ENCODE results near the gene CHCHD6.

CHCHD6 gene

DNA sequence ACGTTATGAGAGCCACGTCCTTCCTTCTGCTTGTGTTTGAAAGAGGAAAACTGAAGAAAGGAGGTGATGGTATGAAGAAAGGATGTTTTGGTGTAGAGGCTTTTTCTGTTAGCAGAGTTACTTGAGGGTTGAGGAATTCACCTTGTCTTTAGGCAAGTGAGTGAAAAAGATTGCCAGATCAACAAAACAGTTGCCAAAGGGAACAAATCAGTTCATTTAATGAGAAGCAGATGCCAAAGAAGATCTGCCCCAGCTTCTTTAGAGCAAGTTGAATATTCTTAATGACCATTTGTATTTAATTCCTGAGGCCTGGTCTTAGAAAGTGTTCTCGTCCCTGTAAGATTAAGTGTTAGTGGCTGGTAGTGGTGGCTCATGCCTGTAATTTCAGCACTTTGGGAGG is 2.6 kb downstream of the CHCHD6 start:
- Mint-ChIP-seq H3K27ac (no peak overlapping the region), H3K4me3 (no peak overlapping the region), H3K36me3 (no peaks in the 10 kb centered on the region), H3K9me3 (no peaks in the 10 kb centered on the region), H3K27me3 (peaks cover 16% of the 10 kb centered on the region), H3K4me1 (peaks cover 16% of the 10 kb centered on the region)
- DNase-seq: no peak
- CTCF ChIA-PET: interaction anchor here (1.0 kb wide), 1 partner anchor 184 kb away, joined by 3 read pairs; no protein-coding TSS in a partner anchor

DNA sequence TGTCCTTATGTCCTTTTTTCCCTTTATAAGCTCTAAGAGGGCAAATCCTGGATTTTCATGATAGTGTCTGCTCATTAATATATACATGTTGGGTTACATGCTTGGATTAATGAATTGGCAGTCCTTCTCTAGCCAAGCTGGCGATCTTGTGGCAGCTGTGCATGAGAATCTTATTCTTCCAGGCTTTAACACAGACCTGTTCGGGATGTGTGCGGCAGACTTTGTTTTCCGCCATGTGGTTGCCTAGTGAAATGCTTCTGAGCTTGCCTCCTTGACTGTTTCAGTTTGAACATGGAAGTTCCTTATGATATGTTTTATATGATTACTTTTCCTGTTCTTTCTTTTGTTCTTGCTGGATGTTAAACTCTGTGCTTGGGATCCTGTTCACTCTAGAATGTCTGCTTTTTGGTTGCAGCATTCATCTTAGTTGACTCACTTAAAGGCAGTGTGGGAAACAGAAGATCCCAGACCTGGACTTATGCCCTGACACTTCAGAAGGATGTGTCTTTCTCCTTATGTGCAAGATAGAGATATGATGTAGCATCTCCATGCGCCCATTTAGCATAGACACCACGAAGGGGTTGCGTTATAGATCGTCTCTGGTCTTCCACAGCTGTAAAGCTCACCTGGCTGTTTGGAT is 7.2 kb downstream of the CHCHD6 start:
- no peak for DNase-seq
- no peaks in the 10 kb centered on the region for H3K4me1 Mint-ChIP-seq
- H3K4me3 Mint-ChIP-seq: no peak overlapping the region
- no peaks in the 10 kb centered on the region for H3K36me3 Mint-ChIP-seq
- H3K27me3 Mint-ChIP-seq: no peaks in the 10 kb centered on the region
- no peaks in the 10 kb centered on the region for H3K9me3 Mint-ChIP-seq
- H3K27ac Mint-ChIP-seq: no peak overlapping the region
- CTCF ChIA-PET: no interaction called here

DNA sequence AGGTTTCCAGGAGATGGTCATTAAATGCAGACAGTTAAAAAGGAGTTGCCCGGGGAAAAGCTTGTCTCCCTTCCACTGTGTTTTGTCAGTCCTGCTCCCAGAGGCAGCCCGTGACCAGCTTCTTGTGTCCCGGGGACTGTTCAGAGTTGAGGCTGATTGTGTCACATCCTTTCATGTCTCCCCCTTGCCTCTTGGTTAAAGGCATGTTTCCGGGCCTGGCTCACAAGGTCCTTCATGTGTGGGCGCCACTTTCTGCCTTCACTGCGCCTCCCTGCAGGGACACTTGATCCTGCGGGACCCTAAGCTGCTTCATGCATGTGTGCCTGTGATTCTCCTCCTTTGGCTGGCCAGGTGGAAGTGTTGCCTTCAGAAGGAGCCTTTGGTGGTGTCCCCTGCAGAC is 9.2 kb downstream of the CHCHD6 start:
- Mint-ChIP-seq H3K27me3 (no peaks in the 10 kb centered on the region), H3K36me3 (no peaks in the 10 kb centered on the region), H3K4me1 (no peaks in the 10 kb centered on the region), H3K4me3 (no peak overlapping the region), H3K9me3 (no peaks in the 10 kb centered on the region), H3K27ac (no peak overlapping the region)
- CTCF ChIA-PET: interaction anchor here (0.7 kb wide), 1 partner anchor 282 kb away, joined by 3 read pairs; no protein-coding TSS in a partner anchor
- DNase-seq: no peak

DNA sequence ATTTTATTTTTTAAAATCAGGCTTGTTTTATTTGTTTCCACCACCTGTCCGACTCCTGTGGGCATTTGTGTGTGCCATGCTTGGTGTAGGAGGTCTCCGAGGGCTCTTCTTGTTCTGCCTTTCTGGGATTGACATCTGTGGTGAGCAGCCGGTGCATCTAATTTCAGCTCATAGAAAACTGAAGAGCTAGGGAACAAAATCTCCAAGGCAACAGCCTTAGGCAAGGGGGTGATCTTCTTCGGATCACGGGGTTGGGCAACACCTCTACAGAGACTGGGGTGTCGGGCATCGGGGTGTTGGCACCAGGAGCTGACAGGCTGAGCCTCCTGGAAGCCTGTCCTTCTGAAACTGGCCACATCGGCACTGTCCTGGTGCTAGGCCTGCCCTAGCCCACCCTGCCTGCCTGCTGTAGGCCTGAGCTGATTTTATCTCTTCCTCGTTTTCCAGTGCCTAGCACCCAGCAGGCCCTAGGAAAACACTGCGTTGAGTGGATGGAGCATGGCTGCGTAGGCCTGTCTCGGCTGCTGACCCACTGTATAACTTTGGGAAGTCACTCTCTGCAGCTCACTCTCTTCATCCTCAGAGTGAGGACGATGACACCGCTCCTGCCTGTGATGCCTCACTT is 10.3 kb downstream of the CHCHD6 start:
- no peak overlapping the region for H3K27ac Mint-ChIP-seq
- H3K4me3 Mint-ChIP-seq: no peak overlapping the region
- no peaks in the 10 kb centered on the region for H3K9me3 Mint-ChIP-seq
- no peaks in the 10 kb centered on the region for H3K4me1 Mint-ChIP-seq
- DNase-seq: no peak
- CTCF ChIA-PET: no interaction called here
- no peaks in the 10 kb centered on the region for H3K27me3 Mint-ChIP-seq
- H3K36me3 Mint-ChIP-seq: no peaks in the 10 kb centered on the region

DNA sequence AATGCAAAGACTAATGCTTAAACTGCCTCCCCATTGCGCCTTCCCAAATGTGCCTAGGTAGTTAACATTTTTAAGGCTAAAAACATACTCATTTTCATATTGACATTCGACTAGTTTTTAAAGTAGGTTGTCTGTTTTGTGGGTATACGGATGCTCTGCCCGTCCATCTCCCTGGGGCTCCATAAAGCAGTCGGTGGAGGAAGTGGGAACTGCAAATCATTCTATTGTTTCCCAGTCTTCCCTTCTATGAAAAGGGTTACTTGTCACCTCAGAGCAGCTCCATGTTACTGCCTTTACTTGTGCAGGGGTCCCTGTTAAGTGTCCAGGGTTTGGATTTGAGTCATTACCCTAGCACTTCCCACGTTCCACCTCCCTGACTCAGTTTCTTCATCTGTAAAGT is 10.9 kb downstream of the CHCHD6 start:
- H3K4me1 Mint-ChIP-seq: no peaks in the 10 kb centered on the region
- H3K36me3 Mint-ChIP-seq: no peaks in the 10 kb centered on the region
- H3K27ac Mint-ChIP-seq: no peak overlapping the region
- H3K27me3 Mint-ChIP-seq: no peaks in the 10 kb centered on the region
- CTCF ChIA-PET: no interaction called here
- H3K9me3 Mint-ChIP-seq: no peaks in the 10 kb centered on the region
- no peak for DNase-seq
- H3K4me3 Mint-ChIP-seq: no peak overlapping the region

DNA sequence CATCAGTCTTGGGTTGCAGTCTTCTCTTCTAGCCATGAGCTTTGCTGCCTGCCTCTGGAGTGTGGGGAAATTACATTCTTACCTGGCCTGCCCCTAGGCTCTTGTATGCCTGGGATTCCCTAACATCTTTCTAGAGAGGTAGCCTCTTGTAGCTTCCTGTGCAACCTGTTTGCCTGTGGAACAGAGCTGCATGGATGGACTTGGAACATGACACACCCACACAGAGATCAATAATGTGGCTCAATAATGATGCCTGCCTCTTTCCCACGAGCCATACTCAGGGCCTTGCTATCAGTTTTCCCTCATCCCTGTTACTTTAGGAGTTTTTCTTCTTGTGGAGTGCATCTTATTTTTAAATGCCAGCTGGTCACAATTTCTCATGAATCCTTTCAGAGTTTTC is 11.4 kb downstream of the CHCHD6 start:
- Mint-ChIP-seq H3K36me3 (no peaks in the 10 kb centered on the region), H3K4me3 (no peak overlapping the region), H3K27ac (no peak overlapping the region), H3K4me1 (no peaks in the 10 kb centered on the region), H3K9me3 (no peaks in the 10 kb centered on the region), H3K27me3 (no peaks in the 10 kb centered on the region)
- DNase-seq: no peak
- CTCF ChIA-PET: no interaction called here

DNA sequence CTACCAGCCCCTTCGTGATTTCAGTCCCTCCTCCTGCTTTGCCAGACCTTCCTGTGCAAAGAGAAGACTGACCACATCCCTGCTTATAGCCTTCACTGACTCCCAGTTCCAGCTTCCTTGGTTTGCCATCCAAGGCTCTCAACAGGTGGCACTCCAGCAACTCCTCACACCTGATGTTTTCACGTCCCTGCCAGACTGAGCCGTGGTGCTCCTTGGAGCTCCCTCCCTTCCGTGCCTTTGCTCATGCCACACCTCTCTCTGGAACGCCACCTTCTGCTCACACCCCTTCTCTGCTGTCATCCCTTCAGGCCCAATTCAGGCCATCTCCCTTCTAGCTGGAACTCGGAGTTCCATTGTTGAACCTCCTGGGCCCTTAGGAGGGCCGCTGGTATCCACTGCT is 12.0 kb downstream of the CHCHD6 start:
- Mint-ChIP-seq H3K27ac (no peak overlapping the region), H3K27me3 (no peaks in the 10 kb centered on the region), H3K4me1 (no peaks in the 10 kb centered on the region), H3K9me3 (no peaks in the 10 kb centered on the region), H3K36me3 (no peaks in the 10 kb centered on the region), H3K4me3 (no peak overlapping the region)
- CTCF ChIA-PET: no interaction called here
- DNase-seq: no peak

DNA sequence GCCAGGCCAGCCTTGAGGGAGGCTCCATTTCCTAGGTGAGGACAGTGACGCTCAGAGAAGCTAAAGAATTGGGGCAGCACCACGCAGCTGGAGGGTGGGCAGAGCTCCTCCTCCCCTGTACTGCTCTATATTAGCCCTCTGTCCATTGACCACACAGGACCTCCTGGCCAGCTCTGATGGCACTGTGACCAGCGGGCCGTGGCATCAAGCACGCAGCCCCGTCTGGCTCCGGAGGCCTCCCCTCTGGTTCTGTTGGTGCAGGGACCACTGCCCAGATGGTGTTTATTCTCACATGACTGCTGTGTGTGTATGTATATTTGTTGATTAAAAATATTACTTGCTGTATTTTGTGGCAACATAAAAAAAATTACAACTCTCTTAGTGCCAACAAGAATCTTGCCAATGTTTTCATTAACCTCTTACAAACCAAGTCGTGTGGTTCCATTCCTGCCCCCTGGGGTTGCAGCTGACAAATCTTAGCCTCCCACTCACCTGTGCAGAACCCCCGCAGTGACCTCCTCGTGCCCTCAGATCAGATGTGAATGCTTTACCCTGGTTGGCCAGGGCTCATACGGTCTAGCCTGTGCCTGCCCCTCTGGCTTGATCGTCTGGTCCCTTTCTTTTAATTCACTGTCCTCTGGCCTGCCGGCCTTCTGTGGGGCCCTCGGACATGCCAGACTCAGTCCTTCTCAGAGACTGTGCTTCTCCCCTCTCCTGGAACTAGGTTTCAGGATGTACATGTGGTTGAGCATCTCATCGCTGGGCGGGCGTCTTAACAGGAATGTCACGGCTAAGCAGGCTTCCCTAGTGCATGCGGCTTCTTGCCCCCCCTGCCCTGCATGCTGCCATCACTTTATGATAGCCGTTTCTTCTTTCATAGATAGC is 14.8 kb downstream of the CHCHD6 start:
- no peaks in the 10 kb centered on the region for H3K36me3 Mint-ChIP-seq
- no peaks in the 10 kb centered on the region for H3K4me1 Mint-ChIP-seq
- H3K27ac Mint-ChIP-seq: no peak overlapping the region
- CTCF ChIA-PET: no interaction called here
- H3K27me3 Mint-ChIP-seq: no peaks in the 10 kb centered on the region
- DNase-seq: no peak
- no peaks in the 10 kb centered on the region for H3K9me3 Mint-ChIP-seq
- no peak overlapping the region for H3K4me3 Mint-ChIP-seq

DNA sequence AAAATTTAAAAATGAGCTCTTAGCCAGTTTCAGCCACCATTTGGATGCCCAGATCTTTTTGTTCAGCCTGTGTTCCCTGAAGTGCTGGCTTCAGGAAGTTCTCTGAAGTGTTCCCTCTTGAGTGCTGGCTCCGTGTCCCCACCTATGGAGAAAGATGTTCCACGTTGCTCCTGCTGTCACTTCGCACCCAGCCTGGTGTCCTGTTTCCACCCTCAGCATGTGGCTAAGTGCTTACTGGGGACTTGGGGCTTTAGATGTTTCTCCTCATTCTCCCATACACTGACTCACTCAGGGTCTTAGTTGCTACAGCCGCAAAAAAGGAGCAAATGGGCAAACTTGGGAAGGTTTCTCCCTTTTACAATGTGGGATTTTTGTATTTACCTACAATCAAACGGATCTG is 16.6 kb downstream of the CHCHD6 start:
- CTCF ChIA-PET: no interaction called here
- H3K4me3 Mint-ChIP-seq: no peak overlapping the region
- H3K36me3 Mint-ChIP-seq: no peaks in the 10 kb centered on the region
- H3K27me3 Mint-ChIP-seq: no peaks in the 10 kb centered on the region
- H3K27ac Mint-ChIP-seq: no peak overlapping the region
- H3K4me1 Mint-ChIP-seq: no peaks in the 10 kb centered on the region
- H3K9me3 Mint-ChIP-seq: no peaks in the 10 kb centered on the region
- DNase-seq: no peak

DNA sequence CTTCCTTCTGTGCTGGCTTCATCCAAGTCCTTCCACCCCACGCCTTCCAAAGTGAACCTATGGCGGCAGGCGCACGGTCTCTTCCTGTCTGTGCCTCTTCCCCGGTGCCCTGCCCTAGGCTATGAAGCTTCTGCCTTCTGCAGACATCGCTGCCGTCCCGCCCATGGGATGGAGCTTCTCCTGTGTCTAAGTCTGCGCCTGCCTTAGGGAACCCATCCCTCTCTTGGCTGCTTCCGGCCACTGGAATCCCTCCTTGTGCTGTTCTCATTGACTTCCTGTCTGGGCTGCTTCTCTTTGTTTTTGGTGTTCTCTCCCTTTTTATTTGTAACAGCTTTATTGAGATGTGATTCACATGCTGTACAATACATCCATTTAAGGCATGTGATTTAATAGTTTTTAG is 17.2 kb downstream of the CHCHD6 start:
- Mint-ChIP-seq H3K27me3 (no peaks in the 10 kb centered on the region), H3K9me3 (no peaks in the 10 kb centered on the region), H3K27ac (no peak overlapping the region), H3K36me3 (no peaks in the 10 kb centered on the region), H3K4me1 (no peaks in the 10 kb centered on the region), H3K4me3 (no peak overlapping the region)
- CTCF ChIA-PET: no interaction called here
- DNase-seq: no peak

DNA sequence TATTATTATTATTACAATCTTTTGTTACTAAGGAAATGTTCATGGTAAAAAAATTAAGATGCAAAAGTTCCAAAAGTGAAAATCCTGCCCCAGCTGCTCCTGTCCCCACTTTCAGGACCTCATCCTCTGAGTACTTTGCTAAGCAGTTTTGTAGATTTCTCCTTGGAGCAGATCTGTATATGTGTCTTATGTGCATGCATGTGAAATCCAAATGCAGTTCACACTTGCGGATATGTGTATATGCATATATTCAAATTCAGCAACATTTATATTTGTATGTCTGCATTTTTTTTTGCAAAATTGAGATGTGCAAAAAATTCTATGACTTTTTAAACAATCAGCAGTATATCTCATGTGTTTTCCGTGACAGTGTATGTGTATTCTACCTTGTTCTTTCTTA is 19.2 kb downstream of the CHCHD6 start:
- Mint-ChIP-seq H3K4me3 (no peak overlapping the region), H3K9me3 (no peaks in the 10 kb centered on the region), H3K4me1 (no peaks in the 10 kb centered on the region), H3K36me3 (no peaks in the 10 kb centered on the region), H3K27ac (no peak overlapping the region), H3K27me3 (no peaks in the 10 kb centered on the region)
- CTCF ChIA-PET: no interaction called here
- DNase-seq: no peak

DNA sequence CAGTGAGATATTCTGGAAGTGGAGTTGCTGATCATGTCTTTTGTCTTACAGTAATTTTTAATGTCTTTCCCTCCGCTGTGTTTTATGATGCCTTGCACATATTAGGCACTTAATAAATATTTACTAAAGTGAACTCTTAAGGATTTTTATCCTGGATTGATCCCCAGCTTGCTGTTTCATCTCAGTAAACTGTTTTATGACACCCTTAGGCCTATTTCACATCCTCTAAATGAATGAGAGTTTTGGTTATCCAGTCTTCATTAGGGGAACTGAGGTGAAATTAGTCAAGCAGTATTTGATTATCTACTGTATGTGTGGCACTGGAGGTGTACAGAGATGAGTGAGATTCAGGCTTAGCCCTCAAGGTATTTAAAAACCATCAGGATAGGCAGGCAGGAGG is 19.8 kb downstream of the CHCHD6 start:
- Mint-ChIP-seq H3K4me3 (no peak overlapping the region), H3K9me3 (no peaks in the 10 kb centered on the region)
- CTCF ChIA-PET: no interaction called here

DNA sequence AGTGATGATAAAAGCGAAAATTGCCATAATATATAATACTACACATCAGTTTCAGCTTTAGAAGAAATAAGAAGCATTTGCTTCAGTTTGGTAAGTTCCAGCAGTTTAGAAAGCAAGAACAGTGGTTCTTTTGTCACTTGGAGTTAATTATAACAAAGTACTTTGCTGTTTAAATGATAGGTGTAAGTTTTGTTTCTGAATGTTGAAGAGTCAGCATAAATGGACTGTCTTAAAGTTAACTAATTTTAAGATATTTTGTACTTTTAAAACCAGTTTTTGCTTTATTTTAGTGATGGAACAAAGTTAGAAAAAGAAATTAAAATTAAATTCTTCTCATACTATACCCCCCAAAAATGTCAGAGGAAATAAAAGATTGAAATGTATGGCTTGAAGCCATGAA is 24.6 kb downstream of the CHCHD6 start:
- DNase-seq: no peak
- H3K27ac Mint-ChIP-seq: no peak overlapping the region
- no peak overlapping the region for H3K4me3 Mint-ChIP-seq
- H3K27me3 Mint-ChIP-seq: no peaks in the 10 kb centered on the region
- H3K4me1 Mint-ChIP-seq: peaks cover 14% of the 10 kb centered on the region
- CTCF ChIA-PET: no interaction called here
- no peaks in the 10 kb centered on the region for H3K9me3 Mint-ChIP-seq
- H3K36me3 Mint-ChIP-seq: no peaks in the 10 kb centered on the region

More for the DNA sequence above, 19.8 kb downstream of the CHCHD6 start:
- Mint-ChIP-seq H3K4me1 (no peaks in the 10 kb centered on the region), H3K27me3 (no peaks in the 10 kb centered on the region), H3K27ac (no peak overlapping the region), H3K36me3 (no peaks in the 10 kb centered on the region)
- DNase-seq: no peak

DNA sequence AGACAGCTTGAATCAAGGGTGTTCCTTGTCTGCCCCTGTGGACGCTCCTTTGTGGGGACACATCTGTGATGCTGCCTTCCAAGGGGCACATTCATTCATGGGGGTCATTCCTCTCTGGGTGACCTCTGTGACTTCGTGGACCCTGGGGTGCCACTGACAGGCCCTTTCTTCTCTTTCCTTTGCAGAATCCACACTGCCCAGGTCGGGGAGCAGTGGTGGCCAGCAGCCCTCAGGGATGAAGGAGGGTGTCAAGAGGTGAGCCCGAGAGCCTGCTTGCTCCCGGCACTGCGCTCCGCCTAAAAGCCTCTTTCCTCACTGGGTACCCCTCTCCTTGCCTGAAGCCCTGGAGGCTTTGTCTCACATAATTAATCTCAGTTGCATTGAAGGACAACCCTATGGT is 26.3 kb downstream of the CHCHD6 start:
- no peaks in the 10 kb centered on the region for H3K27me3 Mint-ChIP-seq
- H3K36me3 Mint-ChIP-seq: no peaks in the 10 kb centered on the region
- peak overlapping the region; percentile 3 for H3K27ac Mint-ChIP-seq
- CTCF ChIA-PET: no interaction called here
- DNase-seq: peak; percentile 1
- H3K4me3 Mint-ChIP-seq: no peak overlapping the region
- no peaks in the 10 kb centered on the region for H3K9me3 Mint-ChIP-seq
- H3K4me1 Mint-ChIP-seq: peaks cover 14% of the 10 kb centered on the region

DNA sequence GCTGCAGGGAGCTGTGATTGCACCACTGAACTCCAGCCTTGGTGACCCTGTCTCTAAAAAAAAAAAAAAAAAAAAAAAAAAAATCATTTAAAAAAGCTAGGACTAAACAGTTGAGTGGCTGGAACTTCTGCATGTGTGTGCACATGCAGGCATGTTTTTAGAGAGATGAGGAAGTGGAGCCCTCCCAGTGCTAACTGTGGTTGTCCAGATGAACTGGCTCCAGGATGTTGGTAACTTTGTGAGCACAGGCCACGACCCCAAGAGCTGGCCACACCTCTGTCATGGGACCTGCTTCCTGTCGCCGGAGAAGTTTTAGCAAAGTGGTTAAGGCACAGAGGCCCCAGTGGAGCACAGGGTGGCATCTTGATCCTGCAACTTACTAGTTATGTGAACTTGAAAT is 27.0 kb downstream of the CHCHD6 start:
- H3K27ac Mint-ChIP-seq: no peak overlapping the region
- peaks cover 14% of the 10 kb centered on the region for H3K4me1 Mint-ChIP-seq
- H3K4me3 Mint-ChIP-seq: no peak overlapping the region
- no peaks in the 10 kb centered on the region for H3K27me3 Mint-ChIP-seq
- no peaks in the 10 kb centered on the region for H3K9me3 Mint-ChIP-seq
- H3K36me3 Mint-ChIP-seq: no peaks in the 10 kb centered on the region
- CTCF ChIA-PET: no interaction called here
- peak; percentile 49 for DNase-seq
